Measurements from ENCODE around the gene HYAL4. TPM values are rescaled to one million over a fixed set of nuclear protein-coding genes. Genes with fewer than 3 reads are reported as not detected.

The HYAL4 gene
- total and polyA plus RNA-seq, 2 donors (not counting 3 experiments of a cell fraction or from before 2014, with no cell fraction given) = not detected

- POLR2A ChIA-PET = no interaction called here
- Histone ChIP-seq H3K27me3 (ENCODE audit: control insufficient read depth in 2 of 2, insufficient read depth in 2 of 2, low read length in 2 of 2) (no peaks in the 10 kb centered on the region), H3K36me3 (ENCODE audit: control insufficient read depth in 2 of 2, extremely low read depth in 1 of 2, insufficient read depth in 2 of 2, low read length in 2 of 2) (no peaks in the 10 kb centered on the region), H3K9me3 (replicated peaks; ENCODE audit: control insufficient read depth, insufficient read depth, low read length) (no peaks in the 10 kb centered on the region), H2AFZ (ENCODE audit: low read depth, low read length) (no peak overlapping the region), H3K27ac (ENCODE audit: insufficient read depth, low read depth, low read length) (no peak overlapping the region), H3K9me1 (replicated peaks; ENCODE audit: control insufficient read depth, extremely low read depth, insufficient read depth, low read length) (no peaks in the 10 kb centered on the region), H4K20me1 (replicated peaks; ENCODE audit: control insufficient read depth, extremely low read depth, insufficient read depth, low read length) (no peaks in the 10 kb centered on the region), H3K4me2 (ENCODE audit: insufficient read depth, low read length) (no peak overlapping the region), H3K4me1 (ENCODE audit: control insufficient read depth, extremely low read depth, insufficient read depth, low read length) (no peaks in the 10 kb centered on the region), H3K4me3 (replicated peaks in 1 of 3; ENCODE audit: insufficient read depth in 1 of 3, low read depth in 1 of 3, low read length in 3 of 3) (no peak overlapping the region), H3K9ac (replicated peaks; ENCODE audit: extremely low read depth, insufficient read depth, low read length) (no peak overlapping the region), H3K79me2 (ENCODE audit: control insufficient read depth, insufficient read depth, low read length) (no peaks in the 10 kb centered on the region)
- intact Hi-C loops (cut with micrococcal nuclease) (no loop called here), dilution Hi-C loops (cut with MboI; ENCODE audit: extremely low pct_ligation_motif_present, low sequenced_read_pairs) (no loop called here)
- FAIRE-seq = no peak
- no TSS peak for BruUV-seq (replicated peaks)
- CTCF ChIA-PET = interaction anchor here (1.0 kb wide), 1 partner anchor 9 kb away, joined by 3 read pairs; no protein-coding TSS in a partner anchor
- no peak for DNase-seq (ENCODE audit: low read depth, low spot score)
- TF ChIP-seq FOS (IDR thresholded peaks at IDR 0.05; ENCODE audit: borderline replicate concordance, insufficient read depth, low read length) (no peak), CTCF (IDR thresholded peaks at IDR 0.05; ENCODE audit: extremely low read depth in 1 of 2, insufficient read depth in 1 of 2, low read depth in 1 of 2, low read length in 2 of 2) (no peak), JUN (IDR thresholded peaks at IDR 0.05; ENCODE audit: borderline replicate concordance, insufficient read depth, insufficient read length, low read depth) (no peak), GATA2 (IDR thresholded peaks at IDR 0.05; ENCODE audit: insufficient read depth, insufficient read length, low read depth, low read length) (no peak), EZH2 (IDR thresholded peaks at IDR 0.05; ENCODE audit: borderline replicate concordance, low read depth, low read length, severe bottlenecking) (no peak), MAX (IDR thresholded peaks at IDR 0.05; ENCODE audit: insufficient read depth, insufficient read length) (no peak), POLR2A (IDR thresholded peaks at IDR 0.05; ENCODE audit: low read depth, low read length) (no peak), POLR2AphosphoS5 (IDR thresholded peaks at IDR 0.05; ENCODE audit: insufficient read depth, low read depth, low read length) (no peak), MYC (IDR thresholded peaks at IDR 0.05; ENCODE audit: low read depth, low read length) (no peak)
These were observed 24.1 kb upstream of the HYAL4 start for GRCh38 chr7:123820864-123821263.

All from endothelial cell of umbilical vein (primary cell).